HCT116 (cell line): ENCODE measurements around the gene PRDM8. TPM values are rescaled to one million over a fixed set of nuclear protein-coding genes. Genes with fewer than 3 reads are reported as not detected.

ENCODE experiments used
- ATAC-seq: fragments of 200-7000 bp; cut with Tn5 transposase; 2 replicates; pipeline ENCODE4 v1.9.1; 2020; ENCODE audit warnings: mild to moderate bottlenecking, moderate library complexity
- BruUV-seq: library from RNA; stranded (reverse); fragments of 400-500 nt; replicated peaks from 2 replicates; lab custom pipeline; 2021; lab: Mats Ljungman, UMichigan
- CTCF ChIA-PET: fragments of 300-600 bp; sonication (Branson Sonifier 250); formaldehyde crosslinking; loops from one replicate; lab custom pipeline; 2021; ENCODE audit warnings: antibody characterized with exemption; lab: Charles Lee
- POLR2A ChIA-PET: fragments of 300-600, 350-600 bp; sonication (Branson Sonifier 250); formaldehyde crosslinking; loops from one replicate; lab custom pipeline; 2021; ENCODE audit warnings: antibody characterized with exemption; lab: Charles Lee
- RAD21 ChIA-PET, 2 experiments: fragments of 300-600 bp; sonication (Branson Sonifier 250); formaldehyde crosslinking; loops; one replicate each; lab custom pipeline; 2023; ENCODE audit warnings: low total read pairs in 2 of 2; ENCODE audit not compliant: uncharacterized antibody in 2 of 2, unreplicated experiment in 2 of 2, low non-redundant PET in 1 of 2; lab: Charles Lee
- DNase-seq: peaks from one replicate; pipeline ENCODE4 v3.0.0-alpha.2; 2010; ENCODE audit warnings: low read depth, low spot score
- H2AFZ ChIP-seq: fragments of 200-600 bp; shearing (Covaris generic), sonication (generic); 2 replicates; pipeline ENCODE4 v1.6.1; 2017; ENCODE audit warnings: low read depth, mixed run types, mixed read lengths, antibody characterized with exemption, low read length; ENCODE audit not compliant: poor library complexity, severe bottlenecking
- H3K27ac ChIP-seq: 2 replicates; pipeline ENCODE4 v1.5.1; 2012; ENCODE audit warnings: low read depth, low read length
- H3K27me3 ChIP-seq: fragments of 200-600 bp; sonication (generic); 2 replicates; pipeline ENCODE4 v1.6.1; 2016; ENCODE audit warnings: mixed run types, low read length, mixed read lengths; ENCODE audit not compliant: insufficient read depth
- H3K36me3 ChIP-seq, 2 experiments: fragments of 200-500 bp in 1 of 2; fragments of 200-600 bp in 1 of 2; sonication (Bioruptor generic) in 1 of 2; sonication (generic) in 1 of 2; 2 replicates each; pipeline versions ENCODE4 v1.5.1 to v1.6.1; 2014 to 2016; ENCODE audit warnings: low read length in 2 of 2, inconsistent platforms in 1 of 2, mixed read lengths in 1 of 2, mixed run types in 1 of 2; ENCODE audit not compliant: insufficient read depth in 2 of 2, control insufficient read depth in 1 of 2
- H3K4me1 ChIP-seq, 2 experiments: fragments of 200-600 bp in 1 of 2; sonication (generic) in 1 of 2; 2 replicates each; pipeline versions ENCODE4 v1.5.1 to v1.6.1; 2012 to 2017; ENCODE audit warnings: low read length in 2 of 2, inconsistent platforms in 1 of 2, mild to moderate bottlenecking in 1 of 2, mixed read lengths in 1 of 2, mixed run types in 1 of 2, moderate library complexity in 1 of 2; ENCODE audit not compliant: insufficient read depth in 2 of 2, control insufficient read depth in 1 of 2
- H3K4me2 ChIP-seq: fragments of 200-600 bp; sonication (generic); 2 replicates; pipeline ENCODE4 v1.6.1; 2017; ENCODE audit warnings: mixed run types, low read length, mixed read lengths
- H3K4me3 ChIP-seq, 2 experiments: fragments of 200-600 bp in 1 of 2; sonication (generic) in 1 of 2; replicated peaks in 1 of 2; 2 replicates each; pipeline ENCODE4 v1.5.1; 2011 to 2016; ENCODE audit warnings: low read length in 2 of 2, control low read depth in 1 of 2, low read depth in 1 of 2, mild to moderate bottlenecking in 1 of 2, mixed read lengths in 1 of 2, mixed run types in 1 of 2
- H3K79me2 ChIP-seq: fragments of 200-600 bp; sonication (generic); 2 replicates; pipeline ENCODE4 v1.6.1; 2017; ENCODE audit warnings: mild to moderate bottlenecking, mixed run types, low read length, moderate library complexity, mixed read lengths; ENCODE audit not compliant: insufficient read depth
- H3K9ac ChIP-seq: fragments of 200-600 bp; sonication (generic); 2 replicates; pipeline ENCODE4 v1.6.1; 2016; ENCODE audit warnings: low read length, mixed read lengths
- H3K9me2 ChIP-seq: fragments of 200-600 bp; sonication (generic), shearing (Covaris generic); 2 replicates; pipeline ENCODE4 v1.6.1; 2017; ENCODE audit warnings: mixed run types, mild to moderate bottlenecking, moderate library complexity; ENCODE audit not compliant: insufficient read depth
- H3K9me3 ChIP-seq, 2 experiments: fragments of 200-500 bp in 1 of 2; fragments of 200-600 bp in 1 of 2; sonication (Bioruptor generic) in 1 of 2; sonication (generic) in 1 of 2; 2 replicates each; pipeline ENCODE4 v1.6.1; 2014 to 2017; ENCODE audit warnings: low read length in 2 of 2, mixed read lengths in 2 of 2, inconsistent platforms in 1 of 2, low read depth in 1 of 2, mild to moderate bottlenecking in 1 of 2, mixed run types in 1 of 2, moderate library complexity in 1 of 2; ENCODE audit not compliant: control insufficient read depth in 1 of 2, insufficient read depth in 1 of 2
- H4K20me1 ChIP-seq: fragments of 200-600 bp; sonication (generic), shearing (Covaris generic); 2 replicates; pipeline ENCODE4 v1.6.1; 2017; ENCODE audit warnings: mixed run types, mild to moderate bottlenecking, moderate library complexity; ENCODE audit not compliant: insufficient read depth
- ATF3 ChIP-seq: IDR thresholded peaks from 2 replicates; pipeline ENCODE4 v1.6.1; 2012
- EZH2phosphoT487 ChIP-seq: fragments of 200-600 bp; IDR thresholded peaks from 2 replicates; pipeline ENCODE4 v1.6.1; 2018; ENCODE audit warnings: antibody characterized with exemption, borderline replicate concordance
- FOSL1 ChIP-seq: IDR thresholded peaks from 2 replicates; pipeline ENCODE4 v1.6.1; 2012; ENCODE audit warnings: low read depth
- SP1 ChIP-seq: IDR thresholded peaks from 2 replicates; pipeline ENCODE4 v1.6.1; 2012; ENCODE audit warnings: low read depth
- ZBTB33 ChIP-seq: IDR thresholded peaks from 2 replicates; pipeline ENCODE4 v1.6.1; 2011; ENCODE audit warnings: mild to moderate bottlenecking, low read length, moderate library complexity; ENCODE audit not compliant: insufficient replicate concordance; ENCODE audit errors: extremely low read depth
- intact Hi-C: fragments of 100-400 bp; cut with micrococcal nuclease; formaldehyde crosslinking; loops from 2 replicates; pipeline ENCODE4 v1.10.0; 2022
- total RNA-seq: library from RNA; stranded (reverse); gene quantifications from one replicate; pipeline ENCODE4 v1.2.1, GENCODE V29; 2021; ENCODE audit not compliant: unreplicated experiment

PRDM8 gene
- total RNA-seq, 1 experiment from 2014 or later = 1.4 TPM

DNA sequence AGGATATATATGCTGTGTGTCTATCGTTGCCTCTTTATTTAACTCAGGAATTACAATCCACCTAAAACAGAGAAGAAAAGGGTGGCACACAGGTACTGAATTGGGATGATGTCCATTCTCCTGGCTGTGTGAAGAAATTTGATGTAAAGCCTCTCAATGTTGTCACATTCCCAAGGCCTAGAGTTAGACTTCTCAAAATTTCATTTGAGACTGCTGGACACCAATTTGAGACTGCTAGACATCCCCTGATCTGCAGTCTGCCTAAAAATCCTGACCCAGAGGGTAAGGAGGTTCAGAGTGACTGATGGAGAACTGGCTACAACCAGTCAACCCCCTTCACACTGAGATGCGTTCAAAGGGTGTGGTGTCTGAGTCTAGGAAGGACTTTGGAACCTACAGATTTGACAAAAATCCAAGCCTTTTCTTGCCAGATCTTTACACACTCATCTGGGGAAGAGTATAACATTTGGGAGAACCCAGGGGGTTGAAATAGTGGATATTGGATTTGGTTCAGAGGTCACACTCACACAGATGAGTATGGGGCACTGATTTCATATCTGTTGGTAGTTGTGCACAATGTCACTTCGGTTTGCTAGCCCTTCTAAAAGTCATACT lies 4.9 kb upstream of the PRDM8 start:
- ChIA-PET RAD21 (no interaction called here), POLR2A (no interaction called here), CTCF (interaction anchor here (0.7 kb wide), 1 partner anchor 10 kb away, joined by 3 read pairs; no protein-coding TSS in a partner anchor)
- no TSS peak for BruUV-seq
- Histone ChIP-seq H3K27me3 (no peaks in the 10 kb centered on the region), H4K20me1 (no peaks in the 10 kb centered on the region), H3K4me2 (no peak overlapping the region), H3K79me2 (no peaks in the 10 kb centered on the region), H3K27ac (no peak overlapping the region), H2AFZ (no peak overlapping the region), H3K4me1 (no peaks in the 10 kb centered on the region), H3K4me3 (no peak overlapping the region), H3K9me2 (no peaks in the 10 kb centered on the region), H3K9ac (no peak overlapping the region), H3K36me3 (no peaks in the 10 kb centered on the region), H3K9me3 (no peaks in the 10 kb centered on the region)
- intact Hi-C loops = no loop called here
- ATAC-seq (no peak), DNase-seq (no peak)
- TF ChIP-seq FOSL1 (no peak), ZBTB33 (no peak)

DNA sequence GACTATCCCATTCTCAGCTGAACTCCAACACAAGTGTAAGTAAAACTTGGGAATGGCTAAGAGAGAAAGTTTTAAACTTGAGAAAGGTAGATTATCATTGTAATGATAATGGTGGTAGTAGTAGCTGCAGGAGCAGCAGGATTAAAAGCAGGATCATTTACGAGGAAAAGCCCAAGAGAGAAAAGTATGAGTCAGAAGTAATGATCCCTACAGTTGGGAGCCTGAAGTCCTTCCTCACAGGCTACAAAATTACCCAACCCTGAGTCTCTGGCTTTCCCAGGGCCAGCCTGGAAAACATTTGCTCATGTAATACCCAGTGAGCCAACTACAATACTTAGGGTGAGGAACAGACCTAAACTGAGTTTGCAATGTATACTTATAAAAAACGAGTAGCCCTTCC lies 4.4 kb upstream of the PRDM8 start:
- no peaks in the 10 kb centered on the region for H4K20me1 ChIP-seq
- intact Hi-C loops = no loop called here
- H3K9ac ChIP-seq = no peak overlapping the region
- H3K27ac ChIP-seq = no peak overlapping the region
- CTCF ChIA-PET = interaction anchor here (0.7 kb wide), 1 partner anchor 9 kb away, joined by 3 read pairs; no protein-coding TSS in a partner anchor
- H3K79me2 ChIP-seq = no peaks in the 10 kb centered on the region
- POLR2A ChIA-PET = no interaction called here
- H3K9me2 ChIP-seq = no peaks in the 10 kb centered on the region
- H3K36me3 ChIP-seq = no peaks in the 10 kb centered on the region
- H3K4me2 ChIP-seq = no peak overlapping the region
- ATAC-seq = no peak
- H3K4me3 ChIP-seq = no peak overlapping the region
- BruUV-seq = no TSS peak
- H3K27me3 ChIP-seq = no peaks in the 10 kb centered on the region
- H2AFZ ChIP-seq = no peak overlapping the region
- no peak for DNase-seq
- RAD21 ChIA-PET = no interaction called here
- TF ChIP-seq ZBTB33 = no peak
- TF ChIP-seq EZH2phosphoT487 = no peak
- no peak for TF ChIP-seq SP1
- no peak for TF ChIP-seq ATF3
- H3K4me1 ChIP-seq = no peaks in the 10 kb centered on the region
- H3K9me3 ChIP-seq = no peaks in the 10 kb centered on the region
